Large intestine (tissue), 3 donors: ENCODE data around the gene LRRN3. TPM values are rescaled to one million over a fixed set of nuclear protein-coding genes. Genes with fewer than 3 reads are reported as not detected.
"Not testable (repeated sequence)": the region's sequence is repeated elsewhere in the genome, so short reads cannot be mapped to it uniquely, and the experiment has no call there.

ENCODE experiments used
- DNase-seq, 2 donors: peaks; one replicate each; pipeline versions ENCODE4 v3.0.0 to v3.0.0-alpha.2; 2013
- H3K27ac ChIP-seq: one replicate; pipeline ENCODE4 v1.5.1; 2013; ENCODE audit warnings: low read length
- H3K27me3 ChIP-seq: 2 replicates; pipeline ENCODE4 v1.6.1; 2013; ENCODE audit warnings: low read length; ENCODE audit not compliant: control insufficient read depth, insufficient read depth
- H3K36me3 ChIP-seq: 2 replicates; pipeline ENCODE4 v1.6.1; 2013; ENCODE audit warnings: low read length; ENCODE audit not compliant: control insufficient read depth, insufficient read depth
- H3K4me1 ChIP-seq: one replicate; pipeline ENCODE4 v1.6.1; 2013; ENCODE audit warnings: low read length; ENCODE audit not compliant: control insufficient read depth, insufficient read depth
- H3K4me3 ChIP-seq: one replicate; pipeline ENCODE4 v1.5.1; 2013; ENCODE audit warnings: low read length
- H3K9me3 ChIP-seq: one replicate; pipeline ENCODE4 v1.6.1; 2013; ENCODE audit warnings: mild to moderate bottlenecking, low read depth, low read length, moderate library complexity; ENCODE audit not compliant: control insufficient read depth
- WGBS: methylation state at CpG from one replicate; pipeline ENCODE4 v1.1.5; 2013; ENCODE audit warnings: low lambda C conversion rate; ENCODE audit not compliant: insufficient coverage; 5-methylcytosine and 5-hydroxymethylcytosine counted together
- polyA plus RNA-seq: library from polyadenylated mRNA; unstranded; fragments of 120-200 nt; gene quantifications from one replicate; pipeline ENCODE4 v1.2.1, GENCODE V29; 2013

LRRN3 gene
- polyA plus RNA-seq, 1 donor, result 7.1 TPM

DNA sequence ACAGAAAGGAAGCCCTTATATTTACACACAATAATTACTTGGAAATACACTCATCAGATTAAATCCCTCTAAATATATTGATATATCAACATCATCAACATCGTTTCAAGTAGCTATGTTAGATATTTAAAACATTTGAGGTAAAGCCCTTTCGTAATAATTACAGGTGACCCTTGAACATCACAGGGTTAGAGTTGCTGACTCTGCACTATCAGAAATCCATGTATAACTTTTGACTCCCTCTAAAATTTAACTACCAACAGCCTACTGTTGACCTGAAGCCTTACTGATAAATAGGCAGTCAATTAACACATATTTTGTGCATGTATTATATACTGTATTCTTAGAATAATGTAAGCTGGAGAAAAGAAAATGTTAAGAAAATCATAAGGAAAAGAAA, 34.6 kb upstream of the LRRN3 start:
- Histone ChIP-seq H3K36me3 (no peaks in the 10 kb centered on the region), H3K4me3 (no peak overlapping the region), H3K4me1 (no peaks in the 10 kb centered on the region), H3K9me3 (no peaks in the 10 kb centered on the region), H3K27ac (peak overlapping the region; percentile 27), H3K27me3 (no peaks in the 10 kb centered on the region)
- DNase-seq, result peak in 1 of 2 donors; percentile 44
- WGBS, result no CpG with 5 or more reads among the region's 2 CpGs

DNA sequence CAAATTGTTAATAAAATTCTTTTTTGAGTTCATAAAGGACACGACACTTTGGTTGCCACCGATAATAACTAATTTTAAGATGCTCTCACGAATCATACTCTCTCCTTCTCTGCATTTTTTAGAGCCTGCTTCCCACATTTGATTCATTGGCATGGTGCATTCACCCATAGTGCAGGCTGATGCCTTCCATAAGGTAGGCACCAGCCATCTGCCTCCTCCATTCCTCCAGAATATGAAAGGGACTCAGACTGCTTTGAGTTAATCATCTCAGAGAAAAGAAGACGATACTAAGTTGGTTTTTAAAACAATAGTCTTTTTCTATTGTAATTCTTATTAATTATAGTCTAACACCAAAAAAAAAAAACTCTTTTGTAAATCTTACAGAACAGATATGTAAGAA, 33.9 kb upstream of the LRRN3 start:
- H3K4me1 ChIP-seq, result no peaks in the 10 kb centered on the region
- DNase-seq, result no peak
- no peak overlapping the region for H3K27ac ChIP-seq
- 100% methylated on average over 3 of the region's 4 CpGs for WGBS
- H3K9me3 ChIP-seq, result no peaks in the 10 kb centered on the region
- no peak overlapping the region for H3K4me3 ChIP-seq
- no peaks in the 10 kb centered on the region for H3K36me3 ChIP-seq
- H3K27me3 ChIP-seq, result no peaks in the 10 kb centered on the region

DNA sequence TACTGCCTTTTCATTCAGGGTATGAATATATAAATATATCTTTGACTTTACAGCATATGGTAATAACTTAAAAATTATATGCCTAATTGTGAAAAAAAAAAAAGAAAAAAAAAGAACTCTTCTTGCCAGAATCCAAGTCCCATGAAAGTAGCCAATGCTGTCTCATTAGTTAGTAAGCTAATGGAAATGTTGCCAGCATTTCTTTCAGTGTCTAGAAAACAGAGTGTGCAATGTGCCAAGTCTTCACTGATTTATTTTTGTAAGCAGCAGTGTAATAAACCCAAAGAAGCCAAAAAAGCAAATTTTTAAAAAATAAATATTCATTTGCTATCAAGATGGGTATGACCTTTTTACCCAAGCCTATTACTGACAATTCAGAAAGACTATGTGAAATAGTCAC, 31.1 kb upstream of the LRRN3 start:
- H3K36me3 ChIP-seq, result no peaks in the 10 kb centered on the region
- no peak overlapping the region for H3K4me3 ChIP-seq
- DNase-seq, result no peak

DNA sequence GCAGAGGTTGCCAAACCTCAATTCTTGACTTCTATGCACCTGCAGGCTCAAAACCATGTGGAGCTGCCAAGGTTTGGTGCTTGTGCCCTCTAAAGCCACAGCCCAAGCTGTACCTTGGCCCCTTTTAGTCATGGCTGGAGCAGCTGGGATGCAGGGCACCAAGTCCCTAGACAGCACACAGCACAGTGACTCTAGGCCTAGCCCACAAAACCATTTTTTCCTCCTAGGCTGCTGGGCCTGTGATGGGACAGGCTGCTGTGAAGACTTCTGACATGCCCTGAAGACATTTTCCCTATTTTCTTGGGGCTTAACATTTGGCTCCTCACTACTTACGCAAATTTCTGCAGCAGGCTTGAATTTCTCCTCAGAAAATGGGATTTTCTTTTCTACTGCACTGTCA, 27.8 kb upstream of the LRRN3 start:
- no peak for DNase-seq
- H3K4me1 ChIP-seq, result no peaks in the 10 kb centered on the region
- no peaks in the 10 kb centered on the region for H3K36me3 ChIP-seq
- no peak overlapping the region for H3K27ac ChIP-seq
- H3K4me3 ChIP-seq, result no peak overlapping the region
- WGBS, result no CpG with 5 or more reads among the region's 1 CpG
- H3K9me3 ChIP-seq, result peaks cover 2% of the 10 kb centered on the region
- H3K27me3 ChIP-seq, result no peaks in the 10 kb centered on the region

More for the DNA sequence above, 31.1 kb upstream of the LRRN3 start:
- Histone ChIP-seq H3K27ac (no peak overlapping the region), H3K9me3 (peaks cover 2% of the 10 kb centered on the region), H3K27me3 (no peaks in the 10 kb centered on the region), H3K4me1 (no peaks in the 10 kb centered on the region)

DNA sequence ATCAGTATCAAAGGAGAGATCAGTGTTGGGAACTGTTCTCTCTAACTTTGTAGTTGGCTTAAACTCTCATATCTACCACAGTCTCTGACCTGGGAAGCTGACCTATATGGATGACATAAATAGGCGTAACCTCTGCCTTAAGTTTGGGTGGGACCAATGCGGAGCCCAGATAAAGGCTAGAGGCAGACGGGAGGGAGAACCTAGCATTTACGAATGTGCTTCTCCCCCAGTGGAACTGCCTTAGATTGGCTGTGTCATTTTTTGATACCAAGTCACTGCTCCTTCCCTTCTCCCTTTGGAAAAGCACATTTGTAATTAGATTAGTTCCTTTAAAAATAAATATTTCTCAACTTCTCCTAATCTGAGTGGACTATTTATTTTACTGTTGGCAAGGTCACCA, 23.7 kb upstream of the LRRN3 start:
- H3K4me1 ChIP-seq, result no peaks in the 10 kb centered on the region
- DNase-seq, result no peak
- no peak overlapping the region for H3K4me3 ChIP-seq
- no CpG with 5 or more reads among the region's 4 CpGs for WGBS
- no peaks in the 10 kb centered on the region for H3K27me3 ChIP-seq
- peaks cover 2% of the 10 kb centered on the region for H3K9me3 ChIP-seq
- no peaks in the 10 kb centered on the region for H3K36me3 ChIP-seq
- H3K27ac ChIP-seq, result no peak overlapping the region

DNA sequence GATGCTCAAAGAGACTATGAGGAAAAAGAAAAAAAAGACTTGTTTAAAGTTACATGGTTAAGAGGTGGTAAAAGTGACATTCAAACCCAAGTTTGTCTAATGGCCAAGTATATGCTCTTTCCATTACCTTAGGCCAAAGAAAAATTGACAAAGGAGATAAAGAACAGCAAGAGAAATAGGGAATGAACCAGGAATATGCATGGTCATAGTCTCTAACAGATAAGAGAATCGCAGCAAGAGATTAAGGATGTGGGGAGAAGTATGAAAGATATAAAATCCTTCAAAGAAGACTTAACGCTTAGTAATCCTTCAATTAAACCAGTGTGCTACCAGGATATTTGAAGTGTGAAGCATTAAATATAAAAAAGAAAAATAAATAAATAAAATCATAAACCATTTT, 23.2 kb upstream of the LRRN3 start:
- H3K9me3 ChIP-seq, result peaks cover 2% of the 10 kb centered on the region
- WGBS, result 71% methylated on average over 2 of the region's 2 CpGs
- H3K27me3 ChIP-seq, result no peaks in the 10 kb centered on the region
- H3K4me1 ChIP-seq, result no peaks in the 10 kb centered on the region
- no peaks in the 10 kb centered on the region for H3K36me3 ChIP-seq
- H3K27ac ChIP-seq, result no peak overlapping the region
- no peak for DNase-seq
- H3K4me3 ChIP-seq, result no peak overlapping the region

DNA sequence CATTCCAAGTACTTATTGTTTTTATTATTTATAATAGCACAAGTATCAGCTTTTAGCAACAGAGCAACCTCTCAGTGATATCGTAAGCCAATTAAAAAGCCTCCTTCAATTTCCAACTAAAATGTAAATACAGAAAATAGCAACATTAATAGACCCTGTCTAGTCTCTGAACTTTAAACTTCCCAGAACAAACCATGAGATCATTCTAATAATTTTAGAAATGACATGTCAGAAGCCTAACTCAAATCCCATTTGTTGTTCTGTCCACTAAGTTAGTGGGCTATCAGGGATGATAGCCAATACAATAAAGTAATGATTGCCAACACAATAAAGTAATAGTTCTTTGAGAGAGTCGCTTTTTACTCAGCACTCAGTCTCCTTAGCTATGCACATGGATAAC, 22.3 kb upstream of the LRRN3 start:
- H3K4me3 ChIP-seq, result no peak overlapping the region
- 60% methylated on average over 1 of the region's 2 CpGs for WGBS
- no peaks in the 10 kb centered on the region for H3K27me3 ChIP-seq

DNA sequence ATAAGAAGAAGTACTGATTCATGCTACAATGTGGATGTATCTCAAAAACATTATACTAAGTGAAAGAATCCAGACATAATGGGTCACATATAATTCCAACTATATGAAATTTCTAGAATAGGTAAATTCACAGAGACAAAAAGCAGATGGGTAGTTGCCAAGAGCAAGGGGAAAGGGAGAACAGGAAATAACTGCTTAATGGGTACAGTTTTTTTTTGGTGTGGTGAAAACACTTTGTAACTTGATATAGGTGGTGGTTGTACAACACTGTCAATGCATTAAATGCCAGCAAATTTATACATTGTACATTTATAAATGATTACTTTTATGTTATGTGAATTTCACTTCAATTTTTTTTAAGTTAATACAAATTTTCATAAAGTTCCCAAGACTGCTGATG, 19.4 kb upstream of the LRRN3 start:
- peaks cover 9% of the 10 kb centered on the region for H3K4me1 ChIP-seq
- H3K4me3 ChIP-seq, result no peak overlapping the region
- H3K27ac ChIP-seq, result no peak overlapping the region
- no peaks in the 10 kb centered on the region for H3K9me3 ChIP-seq
- H3K27me3 ChIP-seq, result no peaks in the 10 kb centered on the region
- H3K36me3 ChIP-seq, result no peaks in the 10 kb centered on the region
- no peak for DNase-seq

More for the DNA sequence above, 22.3 kb upstream of the LRRN3 start:
- H3K36me3 ChIP-seq, result no peaks in the 10 kb centered on the region
- DNase-seq, result no peak
- peaks cover 4% of the 10 kb centered on the region for H3K4me1 ChIP-seq
- H3K27ac ChIP-seq, result no peak overlapping the region
- H3K9me3 ChIP-seq, result peaks cover 2% of the 10 kb centered on the region

DNA sequence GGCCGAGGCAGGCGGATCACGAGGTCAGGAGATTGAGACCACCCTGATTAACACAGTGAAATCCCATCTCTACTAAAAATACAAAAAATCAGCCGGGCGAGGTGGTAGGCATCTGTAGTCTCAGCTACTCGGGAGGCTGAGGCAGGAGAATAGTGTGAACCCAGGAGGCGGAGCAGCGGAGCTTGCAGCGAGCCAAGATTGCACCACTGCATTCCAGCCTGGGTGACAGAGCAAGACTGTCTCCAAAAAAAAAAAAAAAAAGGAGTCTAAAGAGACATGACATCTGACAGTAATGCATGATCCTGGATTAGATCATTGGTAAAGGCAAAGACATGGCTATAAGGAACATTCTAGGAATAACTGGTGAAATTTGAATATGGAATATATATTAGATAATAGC, 18.3 kb upstream of the LRRN3 start:
- no CpG with 5 or more reads among the region's 9 CpGs for WGBS
- H3K27ac ChIP-seq, H3K4me3 ChIP-seq, H3K36me3 ChIP-seq, H3K4me1 ChIP-seq, DNase-seq, H3K9me3 ChIP-seq, H3K27me3 ChIP-seq: not testable (repeated sequence)

DNA sequence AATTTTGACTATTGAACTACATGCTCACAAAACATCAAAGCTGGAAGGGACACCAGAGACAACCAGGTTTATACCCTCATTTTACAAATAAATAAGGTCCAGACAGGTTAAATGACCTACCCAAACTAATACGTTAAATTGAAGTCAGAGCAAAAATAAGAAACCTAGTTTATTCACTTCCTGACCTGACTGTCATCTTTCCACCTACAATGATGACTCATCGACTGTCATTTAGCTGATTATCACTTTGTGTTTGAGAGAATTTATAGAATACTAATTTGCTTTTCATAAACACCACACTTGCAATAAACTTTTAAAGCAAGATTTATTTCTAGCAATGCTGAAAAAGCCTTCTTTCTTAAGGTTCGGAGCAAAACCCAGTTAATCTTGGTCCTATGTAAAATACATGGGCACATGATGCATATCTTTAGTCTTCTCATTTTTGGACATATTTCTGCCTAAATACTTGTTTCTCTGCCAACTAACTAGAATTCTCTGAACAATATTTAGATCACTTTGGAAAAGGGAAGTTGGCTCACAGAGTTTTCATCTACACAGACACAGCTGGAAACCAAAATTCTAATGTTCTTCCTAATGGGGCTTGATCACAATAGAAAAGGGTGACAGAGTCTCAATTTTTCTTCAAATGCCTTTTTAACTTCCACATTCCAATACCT, 16.7 kb upstream of the LRRN3 start:
- WGBS, result 89% methylated on average over 1 of the region's 3 CpGs
- no peak overlapping the region for H3K4me3 ChIP-seq
- peaks cover 9% of the 10 kb centered on the region for H3K4me1 ChIP-seq
- no peaks in the 10 kb centered on the region for H3K27me3 ChIP-seq
- no peak overlapping the region for H3K27ac ChIP-seq
- H3K9me3 ChIP-seq, result no peaks in the 10 kb centered on the region
- H3K36me3 ChIP-seq, result no peaks in the 10 kb centered on the region
- DNase-seq, result no peak

DNA sequence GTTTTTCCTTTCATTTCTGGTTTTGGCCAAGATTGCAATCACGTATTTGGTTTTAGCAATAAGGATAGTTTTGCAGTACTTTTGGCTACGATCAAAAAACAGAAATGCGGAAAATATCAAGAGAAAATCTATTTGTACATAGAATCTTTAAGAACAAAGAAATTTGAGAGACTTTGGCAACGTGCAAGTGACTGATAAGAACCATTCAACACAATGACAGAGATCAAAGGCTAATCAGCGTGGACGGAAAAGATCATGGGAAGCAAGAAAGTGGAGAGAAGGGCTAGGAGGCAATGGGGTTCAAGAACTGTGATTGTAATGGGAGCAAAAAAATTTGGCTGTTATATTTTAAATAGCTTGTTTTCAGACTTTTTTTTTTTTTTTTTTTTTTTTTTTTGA, 16.2 kb upstream of the LRRN3 start:
- Histone ChIP-seq H3K36me3 (no peaks in the 10 kb centered on the region), H3K4me3 (no peak overlapping the region), H3K4me1 (peaks cover 9% of the 10 kb centered on the region), H3K27ac (no peak overlapping the region), H3K27me3 (no peaks in the 10 kb centered on the region), H3K9me3 (no peaks in the 10 kb centered on the region)
- DNase-seq, result peak in 1 of 2 donors; percentile 9
- WGBS, result 33% methylated on average over 2 of the region's 6 CpGs
